Choroid plexus epithelial cell (primary cell): ENCODE measurements around the gene SLF2.

Experiments used
- DNase-seq: peaks from one replicate; pipeline ENCODE4 v3.0.0-alpha.2; 2010; ENCODE audit warnings: low read depth
- H3K4me3 ChIP-seq: 2 replicates; pipeline ENCODE4 v1.5.1; 2011; ENCODE audit warnings: low read depth, mild to moderate bottlenecking, control low read depth, low read length, moderate library complexity
- CTCF ChIP-seq: conservative IDR thresholded peaks from 2 replicates; pipeline ENCODE4 v1.5.1; 2011; ENCODE audit warnings: low read depth, mild to moderate bottlenecking, control low read depth, inconsistent platforms, low read length, moderate library complexity

SLF2 gene

GRCh38 chr10:100873827-100874326 lies 38.9 kb upstream of the SLF2 start:
- no peak for TF ChIP-seq CTCF
- H3K4me3 ChIP-seq: no peak overlapping the region
- DNase-seq: no peak

GRCh38 chr10:100874702-100875483 lies 37.9 kb upstream of the SLF2 start:
- no peak for TF ChIP-seq CTCF
- no peak overlapping the region for H3K4me3 ChIP-seq
- DNase-seq: no peak

- no peak overlapping the region for H3K4me3 ChIP-seq
- DNase-seq: no peak
- no peak for TF ChIP-seq CTCF
Measured at GRCh38 chr10:100875484-100876166, 37.1 kb upstream of the SLF2 start.

GRCh38 chr10:100876585-100877460 lies 35.9 kb upstream of the SLF2 start:
- DNase-seq: no peak
- no peak overlapping the region for H3K4me3 ChIP-seq
- TF ChIP-seq CTCF: no peak

GRCh38 chr10:100877461-100877850 lies 35.3 kb upstream of the SLF2 start:
- H3K4me3 ChIP-seq: no peak overlapping the region
- no peak for TF ChIP-seq CTCF
- DNase-seq: no peak

GRCh38 chr10:100878291-100878910 lies 34.4 kb upstream of the SLF2 start:
- TF ChIP-seq CTCF: peak; percentile 90
- H3K4me3 ChIP-seq: no peak overlapping the region
- DNase-seq: peak; percentile 88
